Liver (tissue), 9 donors: Measurements from ENCODE around the gene CIITA. TPM values are rescaled to one million over a fixed set of nuclear protein-coding genes. Genes with fewer than 3 reads are reported as not detected.

Experiments
- DNase-seq: peaks from one replicate; pipeline ENCODE4 v3.0.0-alpha.2; 2017; ENCODE audit warnings: low spot score
- H3K27ac ChIP-seq, 2 donors: one replicate each; pipeline ENCODE4 v1.7.0; 2013; ENCODE audit warnings: inconsistent platforms in 2 of 2, low read length in 2 of 2, control low read depth in 1 of 2, low read depth in 1 of 2, mild to moderate bottlenecking in 1 of 2
- H3K27me3 ChIP-seq, 4 donors: one replicate each; pipeline versions ENCODE4 v1.6.1 to v1.7.0; 2013; ENCODE audit warnings: low read length in 3 of 4, inconsistent platforms in 1 of 4, mild to moderate bottlenecking in 1 of 4, moderate library complexity in 1 of 4; ENCODE audit not compliant: control insufficient read depth in 4 of 4, insufficient read depth in 4 of 4
- H3K36me3 ChIP-seq, 4 donors: one replicate each; pipeline versions ENCODE4 v1.6.1 to v1.7.0; 2013; ENCODE audit warnings: low read length in 3 of 4, mild to moderate bottlenecking in 3 of 4, low read depth in 1 of 4, moderate library complexity in 1 of 4; ENCODE audit not compliant: control insufficient read depth in 4 of 4, insufficient read depth in 3 of 4
- H3K4me1 ChIP-seq, 4 donors: one replicate each; pipeline versions ENCODE4 v1.6.1 to v1.7.0; 2013; ENCODE audit warnings: low read length in 3 of 4, mild to moderate bottlenecking in 3 of 4, moderate library complexity in 1 of 4; ENCODE audit not compliant: control insufficient read depth in 4 of 4, insufficient read depth in 4 of 4
- H3K4me3 ChIP-seq, 3 donors: one replicate each; pipeline versions ENCODE4 v1.6.1 to v1.7.0; 2013; ENCODE audit warnings: low read length in 3 of 3, control low read depth in 1 of 3, low read depth in 1 of 3, mild to moderate bottlenecking in 1 of 3
- H3K9ac ChIP-seq, 2 donors: one replicate each; pipeline ENCODE4 v1.7.0; 2013; ENCODE audit warnings: low read length in 2 of 2, mild to moderate bottlenecking in 2 of 2, moderate library complexity in 2 of 2, control low read depth in 1 of 2, low read depth in 1 of 2
- H3K9me3 ChIP-seq, 4 donors: one replicate each; pipeline versions ENCODE4 v1.6.1 to v1.7.0; 2013; ENCODE audit warnings: low read length in 3 of 4; ENCODE audit not compliant: control insufficient read depth in 4 of 4
- EGR1 ChIP-seq, 2 donors: IDR thresholded peaks; 2 replicates each; pipeline ENCODE4 v1.6.1; 2016 to 2018; ENCODE audit warnings: antibody characterized with exemption in 2 of 2, low read depth in 2 of 2
- FOXA1 ChIP-seq: IDR thresholded peaks from 2 replicates; pipeline ENCODE4 v1.6.1; 2016; ENCODE audit warnings: antibody characterized with exemption
- FOXA2 ChIP-seq: IDR thresholded peaks from 2 replicates; pipeline ENCODE4 v1.6.1; 2016; ENCODE audit warnings: antibody characterized with exemption
- GABPA ChIP-seq, 2 donors: IDR thresholded peaks in 1 of 2; conservative IDR thresholded peaks in 1 of 2; 2 replicates each; pipeline ENCODE4 v1.6.1; 2016; ENCODE audit warnings: antibody characterized with exemption in 2 of 2, mild to moderate bottlenecking in 1 of 2, moderate library complexity in 1 of 2
- HNF4A ChIP-seq, 2 donors: conservative IDR thresholded peaks; 2 replicates each; pipeline ENCODE4 v1.6.1; 2016; ENCODE audit warnings: antibody characterized with exemption in 2 of 2, mild to moderate bottlenecking in 2 of 2
- HNF4G ChIP-seq: IDR thresholded peaks from 2 replicates; pipeline ENCODE4 v1.6.1; 2016; ENCODE audit warnings: antibody characterized with exemption
- JUND ChIP-seq, 2 donors: IDR thresholded peaks; 2 replicates each; pipeline ENCODE4 v1.6.1; 2016; ENCODE audit warnings: antibody characterized with exemption in 2 of 2
- NR2F2 ChIP-seq: IDR thresholded peaks from 2 replicates; pipeline ENCODE4 v1.6.1; 2016; ENCODE audit warnings: antibody characterized with exemption
- RAD21 ChIP-seq, 2 donors: IDR thresholded peaks; 2 replicates each; pipeline ENCODE4 v1.6.1; 2016; ENCODE audit warnings: antibody characterized with exemption in 2 of 2, mild to moderate bottlenecking in 2 of 2
- RXRA ChIP-seq, 2 donors: IDR thresholded peaks; 2 replicates each; pipeline ENCODE4 v1.6.1; 2017 to 2018; ENCODE audit warnings: antibody characterized with exemption in 2 of 2, mild to moderate bottlenecking in 1 of 2
- SP1 ChIP-seq: IDR thresholded peaks from 2 replicates; pipeline ENCODE4 v1.6.1; 2018; ENCODE audit warnings: antibody characterized with exemption, mild to moderate bottlenecking
- TAF1 ChIP-seq: conservative IDR thresholded peaks from 2 replicates; pipeline ENCODE4 v1.6.1; 2016; ENCODE audit warnings: antibody characterized with exemption, mild to moderate bottlenecking
- YY1 ChIP-seq: IDR thresholded peaks from 2 replicates; pipeline ENCODE4 v1.6.1; 2016; ENCODE audit warnings: antibody characterized with exemption, mild to moderate bottlenecking
- WGBS: extraction: QIAGEN DNeasy Blood & Tissue Kit; methylation state at CpG from one replicate; pipeline ENCODE4 v1.1.7; 2013; 5-methylcytosine and 5-hydroxymethylcytosine counted together
- polyA plus RNA-seq, 2 donors: library from polyadenylated mRNA; stranded (reverse) in 1 of 2; unstranded in 1 of 2; fragments of 200-250 nt in 1 of 2; fragments of >200 nt in 1 of 2; fragmentation: Nextera tagmentation in 1 of 2; extraction: Ambion mirVana in 1 of 2; gene quantifications; one replicate each; pipeline versions ENCODE4 v1.2.1 to v1.2.3, GENCODE V29; 2013 to 2015
- total RNA-seq, 2 donors: library from RNA; depleted of rRNA; stranded (reverse); fragments of >200 nt; gene quantifications; one replicate each; pipeline ENCODE4 v1.2.3, GENCODE V29; 2014
- TF ChIP-seq, protein P1 (sequence below): IDR thresholded peaks from 2 replicates; pipeline ENCODE4 v1.6.1; 2016; ENCODE audit warnings: antibody characterized with exemption
- TF ChIP-seq, protein P2 (sequence below): IDR thresholded peaks from 2 replicates; pipeline ENCODE4 v1.6.1; 2016; ENCODE audit warnings: antibody characterized with exemption
- TF ChIP-seq, protein P3 (sequence below): IDR thresholded peaks from 2 replicates; pipeline ENCODE4 v1.6.1; 2016; ENCODE audit warnings: antibody characterized with exemption
- TF ChIP-seq, protein P4 (sequence below): IDR thresholded peaks from 2 replicates; pipeline ENCODE4 v1.6.1; 2016; ENCODE audit warnings: antibody characterized with exemption, mild to moderate bottlenecking
- TF ChIP-seq, protein P5 (sequence below): fragments of 150-350 bp; IDR thresholded peaks from 2 replicates; pipeline ENCODE4 v1.5.1; 2017; ENCODE audit warnings: improper control_type of control experiment, low read depth, low read length; ENCODE audit not compliant: missing input control
- donor health status: healthy.
- donor health status: healthy.
- donor health status: healthy.
- donor health status: healthy.
- donor health status: healthy.

Gene CIITA
- total and polyA plus RNA-seq, 4 donors = 1.6 to 4.2 (median 2.2) TPM

DNA sequence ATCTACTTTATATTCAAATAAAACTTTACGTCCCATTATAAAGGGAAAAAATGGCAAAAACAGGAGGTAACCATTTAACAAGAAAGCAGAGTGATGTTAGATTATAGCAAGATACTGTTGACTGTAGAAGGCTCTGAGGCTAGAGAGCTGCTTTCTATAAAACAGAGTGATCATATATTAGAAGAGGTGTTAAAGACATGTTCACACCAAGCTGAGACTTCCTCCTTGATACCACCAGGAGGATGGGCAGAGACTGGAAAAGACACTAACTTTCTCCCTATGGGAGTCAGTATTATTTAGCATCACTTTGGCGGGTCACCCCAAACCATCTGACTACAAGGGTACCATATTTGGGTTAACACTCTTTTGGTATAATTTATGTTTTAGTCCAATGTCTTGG lies 687 bp upstream of the CIITA start:
- no peak for DNase-seq
- TF ChIP-seq, protein P1, sequence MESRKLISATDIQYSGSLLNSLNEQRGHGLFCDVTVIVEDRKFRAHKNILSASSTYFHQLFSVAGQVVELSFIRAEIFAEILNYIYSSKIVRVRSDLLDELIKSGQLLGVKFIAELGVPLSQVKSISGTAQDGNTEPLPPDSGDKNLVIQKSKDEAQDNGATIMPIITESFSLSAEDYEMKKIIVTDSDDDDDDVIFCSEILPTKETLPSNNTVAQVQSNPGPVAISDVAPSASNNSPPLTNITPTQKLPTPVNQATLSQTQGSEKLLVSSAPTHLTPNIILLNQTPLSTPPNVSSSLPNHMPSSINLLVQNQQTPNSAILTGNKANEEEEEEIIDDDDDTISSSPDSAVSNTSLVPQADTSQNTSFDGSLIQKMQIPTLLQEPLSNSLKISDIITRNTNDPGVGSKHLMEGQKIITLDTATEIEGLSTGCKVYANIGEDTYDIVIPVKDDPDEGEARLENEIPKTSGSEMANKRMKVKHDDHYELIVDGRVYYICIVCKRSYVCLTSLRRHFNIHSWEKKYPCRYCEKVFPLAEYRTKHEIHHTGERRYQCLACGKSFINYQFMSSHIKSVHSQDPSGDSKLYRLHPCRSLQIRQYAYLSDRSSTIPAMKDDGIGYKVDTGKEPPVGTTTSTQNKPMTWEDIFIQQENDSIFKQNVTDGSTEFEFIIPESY = no peak
- TF ChIP-seq, protein P2, sequence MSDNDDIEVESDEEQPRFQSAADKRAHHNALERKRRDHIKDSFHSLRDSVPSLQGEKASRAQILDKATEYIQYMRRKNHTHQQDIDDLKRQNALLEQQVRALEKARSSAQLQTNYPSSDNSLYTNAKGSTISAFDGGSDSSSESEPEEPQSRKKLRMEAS = no peak
- no peak for TF ChIP-seq HNF4G
- TF ChIP-seq, protein P3, sequence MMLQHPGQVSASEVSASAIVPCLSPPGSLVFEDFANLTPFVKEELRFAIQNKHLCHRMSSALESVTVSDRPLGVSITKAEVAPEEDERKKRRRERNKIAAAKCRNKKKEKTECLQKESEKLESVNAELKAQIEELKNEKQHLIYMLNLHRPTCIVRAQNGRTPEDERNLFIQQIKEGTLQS = no peak
- TF ChIP-seq, protein P4, sequence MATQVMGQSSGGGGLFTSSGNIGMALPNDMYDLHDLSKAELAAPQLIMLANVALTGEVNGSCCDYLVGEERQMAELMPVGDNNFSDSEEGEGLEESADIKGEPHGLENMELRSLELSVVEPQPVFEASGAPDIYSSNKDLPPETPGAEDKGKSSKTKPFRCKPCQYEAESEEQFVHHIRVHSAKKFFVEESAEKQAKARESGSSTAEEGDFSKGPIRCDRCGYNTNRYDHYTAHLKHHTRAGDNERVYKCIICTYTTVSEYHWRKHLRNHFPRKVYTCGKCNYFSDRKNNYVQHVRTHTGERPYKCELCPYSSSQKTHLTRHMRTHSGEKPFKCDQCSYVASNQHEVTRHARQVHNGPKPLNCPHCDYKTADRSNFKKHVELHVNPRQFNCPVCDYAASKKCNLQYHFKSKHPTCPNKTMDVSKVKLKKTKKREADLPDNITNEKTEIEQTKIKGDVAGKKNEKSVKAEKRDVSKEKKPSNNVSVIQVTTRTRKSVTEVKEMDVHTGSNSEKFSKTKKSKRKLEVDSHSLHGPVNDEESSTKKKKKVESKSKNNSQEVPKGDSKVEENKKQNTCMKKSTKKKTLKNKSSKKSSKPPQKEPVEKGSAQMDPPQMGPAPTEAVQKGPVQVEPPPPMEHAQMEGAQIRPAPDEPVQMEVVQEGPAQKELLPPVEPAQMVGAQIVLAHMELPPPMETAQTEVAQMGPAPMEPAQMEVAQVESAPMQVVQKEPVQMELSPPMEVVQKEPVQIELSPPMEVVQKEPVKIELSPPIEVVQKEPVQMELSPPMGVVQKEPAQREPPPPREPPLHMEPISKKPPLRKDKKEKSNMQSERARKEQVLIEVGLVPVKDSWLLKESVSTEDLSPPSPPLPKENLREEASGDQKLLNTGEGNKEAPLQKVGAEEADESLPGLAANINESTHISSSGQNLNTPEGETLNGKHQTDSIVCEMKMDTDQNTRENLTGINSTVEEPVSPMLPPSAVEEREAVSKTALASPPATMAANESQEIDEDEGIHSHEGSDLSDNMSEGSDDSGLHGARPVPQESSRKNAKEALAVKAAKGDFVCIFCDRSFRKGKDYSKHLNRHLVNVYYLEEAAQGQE = no peak
- TF ChIP-seq RAD21 (IDR thresholded peaks at IDR 0.05) = no peak
- no peak for TF ChIP-seq HNF4A (conservative IDR thresholded peaks at IDR 0.05)
- no peak for TF ChIP-seq NR2F2
- no peak for TF ChIP-seq YY1
- TF ChIP-seq, protein P5, sequence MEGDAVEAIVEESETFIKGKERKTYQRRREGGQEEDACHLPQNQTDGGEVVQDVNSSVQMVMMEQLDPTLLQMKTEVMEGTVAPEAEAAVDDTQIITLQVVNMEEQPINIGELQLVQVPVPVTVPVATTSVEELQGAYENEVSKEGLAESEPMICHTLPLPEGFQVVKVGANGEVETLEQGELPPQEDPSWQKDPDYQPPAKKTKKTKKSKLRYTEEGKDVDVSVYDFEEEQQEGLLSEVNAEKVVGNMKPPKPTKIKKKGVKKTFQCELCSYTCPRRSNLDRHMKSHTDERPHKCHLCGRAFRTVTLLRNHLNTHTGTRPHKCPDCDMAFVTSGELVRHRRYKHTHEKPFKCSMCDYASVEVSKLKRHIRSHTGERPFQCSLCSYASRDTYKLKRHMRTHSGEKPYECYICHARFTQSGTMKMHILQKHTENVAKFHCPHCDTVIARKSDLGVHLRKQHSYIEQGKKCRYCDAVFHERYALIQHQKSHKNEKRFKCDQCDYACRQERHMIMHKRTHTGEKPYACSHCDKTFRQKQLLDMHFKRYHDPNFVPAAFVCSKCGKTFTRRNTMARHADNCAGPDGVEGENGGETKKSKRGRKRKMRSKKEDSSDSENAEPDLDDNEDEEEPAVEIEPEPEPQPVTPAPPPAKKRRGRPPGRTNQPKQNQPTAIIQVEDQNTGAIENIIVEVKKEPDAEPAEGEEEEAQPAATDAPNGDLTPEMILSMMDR = no peak
- no peak for TF ChIP-seq EGR1 (IDR thresholded peaks at IDR 0.05; ENCODE audit: low read depth in 2 of 2)
- no peak for TF ChIP-seq FOXA1
- no peak for TF ChIP-seq FOXA2
- TF ChIP-seq TAF1 = no peak
- TF ChIP-seq SP1 = no peak
- TF ChIP-seq GABPA (IDR thresholded peaks at IDR 0.05 in 1 of 2, conservative IDR thresholded peaks at IDR 0.05 in 1 of 2) = no peak
- no peak for TF ChIP-seq JUND (IDR thresholded peaks at IDR 0.05)
- TF ChIP-seq RXRA (IDR thresholded peaks at IDR 0.05) = no peak
- 79% methylated on average over 2 of the region's 2 CpGs for WGBS
- Histone ChIP-seq H3K27me3 (no peaks in the 10 kb centered on the region), H3K9me3 (no peaks in the 10 kb centered on the region), H3K4me3 (no peak overlapping the region), H3K27ac (no peak overlapping the region), H3K36me3 (no peaks in the 10 kb centered on the region), H3K9ac (no peak overlapping the region), H3K4me1 (peaks cover 0 to 14% (median 9%) of the 10 kb centered on the region in 4 donors)
